HG03097 (cell line): Measurements from ENCODE around the gene DTL.
"Not testable (repeated sequence)": the region's sequence is repeated elsewhere in the genome, so short reads cannot be mapped to it uniquely, and the experiment has no call there.

Experiments
- ATAC-seq: cut with Tn5 transposase; IDR thresholded peaks from one replicate; pipeline ENCODE4 v1.9.1; 2021; ENCODE audit not compliant: unreplicated experiment, low FRiP score

DTL gene, protein sequence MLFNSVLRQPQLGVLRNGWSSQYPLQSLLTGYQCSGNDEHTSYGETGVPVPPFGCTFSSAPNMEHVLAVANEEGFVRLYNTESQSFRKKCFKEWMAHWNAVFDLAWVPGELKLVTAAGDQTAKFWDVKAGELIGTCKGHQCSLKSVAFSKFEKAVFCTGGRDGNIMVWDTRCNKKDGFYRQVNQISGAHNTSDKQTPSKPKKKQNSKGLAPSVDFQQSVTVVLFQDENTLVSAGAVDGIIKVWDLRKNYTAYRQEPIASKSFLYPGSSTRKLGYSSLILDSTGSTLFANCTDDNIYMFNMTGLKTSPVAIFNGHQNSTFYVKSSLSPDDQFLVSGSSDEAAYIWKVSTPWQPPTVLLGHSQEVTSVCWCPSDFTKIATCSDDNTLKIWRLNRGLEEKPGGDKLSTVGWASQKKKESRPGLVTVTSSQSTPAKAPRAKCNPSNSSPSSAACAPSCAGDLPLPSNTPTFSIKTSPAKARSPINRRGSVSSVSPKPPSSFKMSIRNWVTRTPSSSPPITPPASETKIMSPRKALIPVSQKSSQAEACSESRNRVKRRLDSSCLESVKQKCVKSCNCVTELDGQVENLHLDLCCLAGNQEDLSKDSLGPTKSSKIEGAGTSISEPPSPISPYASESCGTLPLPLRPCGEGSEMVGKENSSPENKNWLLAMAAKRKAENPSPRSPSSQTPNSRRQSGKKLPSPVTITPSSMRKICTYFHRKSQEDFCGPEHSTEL

GRCh38 chr1:212035123-212035834 lies at the start of gene DTL, which contains the start of gene INTS7:
DTL (plus strand) TSS chr1:212035748; CDS start chr1:212035891, 143 bp downstream.
INTS7 (minus strand) TSS chr1:212035557; CDS start chr1:212035437, 120 bp downstream.
- ATAC-seq: peak; percentile 75

DNA sequence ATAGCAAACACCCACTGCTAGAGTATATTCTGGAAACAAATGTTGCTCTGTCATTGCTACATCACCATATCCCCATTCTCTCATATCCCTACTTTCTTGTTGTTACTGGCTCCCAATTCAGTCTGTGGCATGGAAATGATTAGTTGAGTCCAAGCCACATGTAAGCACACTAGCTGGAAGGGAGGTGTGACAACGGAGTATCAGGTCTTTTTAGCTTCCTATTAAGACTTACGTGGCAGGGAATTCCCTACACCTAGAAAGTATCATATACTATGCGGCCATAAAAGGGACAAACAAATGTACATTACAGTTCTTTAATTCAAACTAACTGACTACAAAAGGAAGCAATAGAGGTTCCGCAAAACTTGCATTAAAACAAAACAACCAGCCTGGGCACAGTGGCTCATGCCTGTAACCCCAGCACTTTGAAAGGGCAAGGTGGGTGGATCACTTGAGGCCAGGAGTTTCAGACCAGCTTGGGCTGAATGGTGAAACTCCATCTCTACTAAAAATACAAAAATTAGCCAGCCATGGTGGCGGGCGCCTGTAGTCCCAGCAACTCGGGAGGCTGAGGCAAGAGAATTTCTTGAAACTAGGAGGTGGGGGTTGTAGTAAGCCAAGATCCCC lies 48.8 kb upstream of the DTL start:
- ATAC-seq: no peak

GRCh38 chr1:211991695-211992094 lies 43.9 kb upstream of the DTL start:
- ATAC-seq: no peak

GRCh38 chr1:211997426-211997825 lies 38.1 kb upstream of the DTL start:
- ATAC-seq: not testable (repeated sequence)

- ATAC-seq: no peak
Measured at GRCh38 chr1:212002536-212002935, 33.0 kb upstream of the DTL start.

- ATAC-seq: no peak
Measured at GRCh38 chr1:212004895-212005608, 30.5 kb upstream of the DTL start.

GRCh38 chr1:212007178-212007577 lies 28.4 kb upstream of the DTL start:
- ATAC-seq: no peak

GRCh38 chr1:212007886-212008285 lies 27.7 kb upstream of the DTL start:
- no peak for ATAC-seq

- no peak for ATAC-seq
Measured at GRCh38 chr1:212009561-212009960, 26.0 kb upstream of the DTL start.

- ATAC-seq: no peak
Measured at GRCh38 chr1:212010004-212010403, 25.5 kb upstream of the DTL start.

DNA sequence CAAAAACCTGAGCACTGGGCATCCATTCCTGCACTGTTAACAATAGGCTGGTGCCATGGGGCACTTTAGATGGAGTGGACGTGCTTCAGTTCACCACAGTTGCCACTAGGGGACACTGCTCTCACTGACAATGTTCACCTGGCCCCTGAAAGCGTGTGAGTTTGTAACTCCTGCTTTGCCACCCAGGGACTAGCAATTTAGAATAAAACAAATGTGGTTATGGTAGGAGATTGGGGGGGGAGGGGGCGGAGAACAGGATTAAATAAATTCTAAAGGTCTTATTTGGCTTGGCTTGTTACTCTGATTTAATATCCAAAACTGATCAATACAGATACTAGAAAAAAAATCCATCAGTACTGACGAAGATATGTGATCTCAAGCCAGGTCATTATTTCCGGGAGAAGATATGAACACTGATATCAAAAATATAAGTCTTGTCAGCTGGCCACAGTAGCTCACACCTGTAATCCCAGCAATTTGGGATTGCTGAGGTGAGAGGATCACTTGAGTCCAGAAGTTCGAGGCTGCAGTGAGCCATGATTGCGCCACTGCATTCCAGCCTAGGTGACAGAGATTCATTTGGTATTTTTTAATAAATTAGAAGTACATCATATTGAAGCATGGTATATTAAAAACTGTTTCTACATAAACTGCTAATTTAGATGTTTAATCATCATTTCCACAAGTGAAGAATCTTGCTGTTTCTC lies 23.4 kb upstream of the DTL start:
- ATAC-seq: peak; percentile 81

DNA sequence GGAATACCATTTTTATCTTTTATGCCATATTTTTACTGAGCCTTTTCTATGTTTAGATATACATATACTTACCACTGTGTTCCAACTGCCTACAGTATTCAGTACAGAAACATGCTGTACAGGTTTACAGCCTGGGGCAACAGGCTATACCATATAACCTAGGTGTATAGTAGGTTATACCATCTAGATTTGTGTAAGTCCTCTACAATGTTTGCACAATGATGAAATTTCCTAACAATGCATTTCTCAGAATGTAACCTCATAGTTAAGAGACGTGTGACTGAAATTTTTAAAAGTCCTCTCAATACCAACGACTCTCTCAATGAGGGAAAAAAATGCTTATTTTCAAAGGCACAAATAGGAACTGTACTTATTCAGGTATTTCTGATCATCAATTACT lies 21.9 kb upstream of the DTL start:
- no peak for ATAC-seq

GRCh38 chr1:212020975-212021374 lies 14.6 kb upstream of the DTL start:
- ATAC-seq: no peak

- no peak for ATAC-seq
Measured at GRCh38 chr1:212021563-212021962, 14.0 kb upstream of the DTL start.

DNA sequence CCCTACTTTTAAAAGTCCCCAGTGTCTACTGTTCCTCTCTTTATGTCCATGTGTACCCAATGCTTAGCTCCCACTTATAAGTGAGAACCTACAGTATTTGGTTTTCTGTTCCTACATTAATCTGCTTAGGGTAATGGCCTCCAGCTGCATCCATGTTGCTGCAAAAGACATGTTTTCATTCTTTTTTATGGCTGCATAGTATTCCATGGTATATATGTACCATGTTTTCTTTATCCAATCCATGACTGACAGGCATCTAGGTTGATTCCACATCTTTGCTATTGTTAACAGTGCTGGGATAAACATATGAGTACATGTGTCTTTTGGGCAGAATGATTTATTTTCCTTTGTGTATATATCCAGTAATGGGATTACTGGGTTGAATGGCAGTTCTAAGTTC lies 12.6 kb upstream of the DTL start:
- ATAC-seq: not testable (repeated sequence)

DNA sequence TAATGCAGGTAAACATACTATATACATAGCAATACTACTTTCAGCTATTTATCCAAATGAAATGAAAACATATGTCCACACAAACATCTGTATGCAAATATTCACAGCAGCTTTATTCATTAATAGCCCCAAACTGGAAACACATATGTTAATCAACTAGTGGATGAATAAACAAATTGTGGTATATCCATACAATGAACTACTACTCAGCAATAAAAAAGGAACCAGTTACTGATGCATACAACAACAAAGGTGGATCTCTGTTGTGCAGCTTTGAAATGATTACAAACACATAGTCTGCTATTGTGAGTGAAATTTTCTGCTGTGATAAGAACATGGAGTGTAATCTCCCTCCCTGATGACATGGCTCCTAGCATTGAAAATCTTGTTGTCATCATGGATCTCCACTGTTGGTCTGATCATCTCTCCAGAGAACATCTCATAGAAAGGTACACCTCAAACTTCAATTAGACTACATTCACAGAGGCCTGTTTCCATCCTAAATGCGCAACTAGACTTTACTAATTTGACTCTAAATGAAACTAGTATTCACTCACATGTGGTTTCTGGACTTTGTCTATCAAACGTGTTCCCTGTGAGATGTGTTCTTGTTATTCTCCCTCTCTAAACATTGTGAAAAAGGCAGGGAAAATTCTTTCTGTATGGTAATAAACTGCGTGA lies 10.9 kb upstream of the DTL start:
- ATAC-seq: no peak

DNA sequence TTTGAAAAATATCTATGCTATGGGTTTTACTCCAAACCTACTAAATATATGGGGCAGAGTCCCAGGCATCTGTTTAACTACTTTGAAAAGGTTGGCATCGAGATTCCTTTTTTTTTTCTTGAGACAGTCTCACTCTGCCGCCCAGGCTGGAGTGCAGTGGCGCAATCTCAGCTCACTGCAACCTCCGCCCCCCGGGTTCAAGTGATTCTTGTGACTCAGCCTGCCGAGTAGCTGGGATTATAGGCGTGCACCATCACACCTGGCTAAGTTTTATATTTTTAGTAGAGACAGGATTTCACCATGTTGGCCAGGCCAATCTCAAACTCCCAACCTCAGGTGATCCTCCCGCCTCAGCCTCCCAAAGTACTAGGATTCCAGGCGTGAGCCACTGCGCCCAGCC lies 7.8 kb upstream of the DTL start:
- ATAC-seq: not testable (repeated sequence)

DNA sequence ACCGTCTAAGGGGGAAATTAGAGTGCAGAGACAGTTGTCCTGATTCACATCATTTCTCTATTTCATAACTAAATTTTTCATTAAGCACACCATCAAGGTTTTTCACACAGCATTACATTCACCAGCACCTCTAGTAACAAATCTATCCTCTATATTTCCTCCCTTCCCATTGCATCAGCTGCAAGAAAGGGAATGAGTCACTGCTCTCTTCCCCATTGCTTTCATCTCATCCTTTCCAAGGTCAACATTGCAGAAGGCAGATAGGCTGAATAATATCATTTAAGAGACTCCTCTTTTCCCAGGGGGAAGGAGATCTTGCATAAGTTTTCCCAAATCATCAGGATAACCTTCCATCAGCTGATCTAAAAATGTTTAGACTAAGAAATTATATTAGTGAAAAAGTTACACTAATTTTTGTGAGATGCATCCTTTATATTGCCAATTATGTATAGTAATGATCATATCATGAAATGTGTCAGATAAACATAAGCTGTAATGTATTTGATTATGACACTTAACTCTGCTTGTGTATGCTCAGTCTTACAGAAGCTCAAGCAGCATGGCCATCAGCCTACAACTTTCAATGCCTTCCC lies 4.5 kb upstream of the DTL start:
- ATAC-seq: no peak
